Measurements from ENCODE around the gene KLHL9.

The KLHL9 gene

DNA sequence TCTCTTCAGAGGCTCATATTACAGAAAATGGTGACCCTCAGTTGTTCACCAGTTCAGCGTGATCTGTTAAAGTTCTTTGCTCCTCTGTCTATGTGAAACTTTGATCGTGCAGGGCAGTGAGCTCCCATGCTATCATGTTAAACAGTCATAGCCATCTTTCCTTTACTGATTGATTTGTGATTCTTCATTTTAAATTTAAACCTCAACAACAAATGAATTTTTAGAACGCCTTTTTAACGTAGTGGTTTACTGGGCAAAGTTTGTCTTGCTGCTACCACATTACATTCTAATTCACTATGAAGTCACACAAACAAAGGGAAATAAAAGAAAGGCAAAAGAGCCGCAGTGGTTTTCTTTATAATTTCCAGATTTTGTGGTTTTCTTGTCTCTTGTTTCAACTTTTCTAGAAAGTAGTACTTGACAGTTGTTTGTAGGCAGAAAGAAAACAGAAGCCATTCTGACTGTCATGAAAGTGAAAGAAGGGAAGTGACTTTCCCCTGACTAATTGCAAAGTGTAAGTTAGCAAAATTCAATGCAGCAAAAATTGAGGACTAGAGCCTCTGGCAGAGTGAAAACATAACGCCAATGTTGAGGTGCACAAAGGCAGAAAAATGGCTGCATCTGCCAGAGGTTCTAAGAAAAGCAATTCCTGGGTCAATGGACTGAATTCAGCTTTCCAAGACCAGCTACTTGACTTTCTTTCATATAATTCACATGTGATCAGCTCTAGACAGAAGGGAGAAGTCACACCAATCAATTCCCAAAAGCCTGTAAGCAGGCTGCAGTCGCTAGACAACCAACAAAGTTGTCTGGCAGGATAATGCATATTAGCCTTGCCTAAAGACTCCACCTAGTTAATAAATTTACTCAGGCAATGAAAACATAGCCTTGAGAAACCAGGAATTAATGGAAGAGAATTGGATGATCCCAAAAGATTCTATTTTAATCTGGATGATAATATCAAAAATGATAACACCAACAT lies 22.6 kb upstream of the KLHL9 start:
- DNase-seq (ENCODE audit: low spot score), result peak; percentile 39
- TF ChIP-seq, protein P1, sequence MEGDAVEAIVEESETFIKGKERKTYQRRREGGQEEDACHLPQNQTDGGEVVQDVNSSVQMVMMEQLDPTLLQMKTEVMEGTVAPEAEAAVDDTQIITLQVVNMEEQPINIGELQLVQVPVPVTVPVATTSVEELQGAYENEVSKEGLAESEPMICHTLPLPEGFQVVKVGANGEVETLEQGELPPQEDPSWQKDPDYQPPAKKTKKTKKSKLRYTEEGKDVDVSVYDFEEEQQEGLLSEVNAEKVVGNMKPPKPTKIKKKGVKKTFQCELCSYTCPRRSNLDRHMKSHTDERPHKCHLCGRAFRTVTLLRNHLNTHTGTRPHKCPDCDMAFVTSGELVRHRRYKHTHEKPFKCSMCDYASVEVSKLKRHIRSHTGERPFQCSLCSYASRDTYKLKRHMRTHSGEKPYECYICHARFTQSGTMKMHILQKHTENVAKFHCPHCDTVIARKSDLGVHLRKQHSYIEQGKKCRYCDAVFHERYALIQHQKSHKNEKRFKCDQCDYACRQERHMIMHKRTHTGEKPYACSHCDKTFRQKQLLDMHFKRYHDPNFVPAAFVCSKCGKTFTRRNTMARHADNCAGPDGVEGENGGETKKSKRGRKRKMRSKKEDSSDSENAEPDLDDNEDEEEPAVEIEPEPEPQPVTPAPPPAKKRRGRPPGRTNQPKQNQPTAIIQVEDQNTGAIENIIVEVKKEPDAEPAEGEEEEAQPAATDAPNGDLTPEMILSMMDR (IDR thresholded peaks at IDR 0.05; ENCODE audit: extremely low read depth, missing control alignments), result no peak

DNA sequence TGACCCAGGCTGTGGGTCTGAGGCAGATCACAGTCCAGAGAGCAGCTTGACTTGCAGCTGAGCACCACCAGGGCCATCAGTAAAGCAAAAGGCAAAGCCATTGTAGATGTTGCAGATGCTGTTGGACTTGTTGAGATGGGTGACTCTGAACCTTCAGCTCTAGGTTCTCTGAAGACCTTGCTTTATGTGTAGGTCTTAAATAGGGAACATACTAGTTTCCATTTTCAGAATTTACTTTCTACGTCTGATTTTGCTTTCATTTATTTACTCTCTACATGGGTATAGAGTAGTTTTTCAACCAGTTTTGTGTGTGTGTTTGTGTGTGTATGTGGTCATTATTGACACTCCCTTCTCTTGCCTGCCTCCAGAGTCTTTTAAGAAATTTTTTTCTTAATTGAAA lies 15.6 kb upstream of the KLHL9 start, which contains the start of gene IFNA6:
IFNA6 (minus strand) TSS at position 101 of the 400 bp plus-strand sequence; CDS start at position 101, 0 bp downstream.
- TF ChIP-seq, protein P1 (IDR thresholded peaks at IDR 0.05; ENCODE audit: extremely low read depth, missing control alignments), result no peak
- DNase-seq (ENCODE audit: low spot score), result no peak

- DNase-seq (ENCODE audit: low spot score), result no peak
- TF ChIP-seq, protein P1 (IDR thresholded peaks at IDR 0.05; ENCODE audit: extremely low read depth, missing control alignments), result no peak
Measured at GRCh38 chr9:21348430-21348970, 13.3 kb upstream of the KLHL9 start.

- TF ChIP-seq, protein P1 (IDR thresholded peaks at IDR 0.05; ENCODE audit: extremely low read depth, missing control alignments), result no peak
- no peak for DNase-seq (ENCODE audit: low spot score)
Measured at GRCh38 chr9:21340735-21341134, 5.5 kb upstream of the KLHL9 start.

GRCh38 chr9:21336457-21336856 lies 1.3 kb upstream of the KLHL9 start:
- TF ChIP-seq, protein P1 (IDR thresholded peaks at IDR 0.05; ENCODE audit: extremely low read depth, missing control alignments), result no peak
- no peak for DNase-seq (ENCODE audit: low spot score)

- TF ChIP-seq, protein P1 (IDR thresholded peaks at IDR 0.05; ENCODE audit: extremely low read depth, missing control alignments), result no peak
- DNase-seq (ENCODE audit: low spot score), result no peak
Measured at GRCh38 chr9:21333226-21333625, 2.0 kb downstream of the KLHL9 start.
